GM18909 (cell line): Measurements from ENCODE around the gene POLK.
"Not testable (repeated sequence)": the region's sequence is repeated elsewhere in the genome, so short reads cannot be mapped to it uniquely, and the experiment has no call there.

ENCODE experiments used
- ATAC-seq: cut with Tn5 transposase; IDR thresholded peaks from one replicate; pipeline ENCODE4 v1.9.1; 2021; ENCODE audit warnings: mild to moderate bottlenecking; ENCODE audit not compliant: unreplicated experiment, poor library complexity

POLK gene

GRCh38 chr5:75603371-75603770 lies 91.7 kb downstream of the POLK start:
- ATAC-seq = no peak

GRCh38 chr5:75603821-75604220 lies 92.1 kb downstream of the POLK start:
- ATAC-seq = no peak

GRCh38 chr5:75607341-75607740 lies 95.7 kb downstream of the POLK start:
- ATAC-seq = not testable (repeated sequence)

GRCh38 chr5:75608870-75609269 lies 97.2 kb downstream of the POLK start:
- no peak for ATAC-seq

- ATAC-seq = no peak
These were observed 98.5 kb downstream of the POLK start for GRCh38 chr5:75610201-75610600.

GRCh38 chr5:75610859-75611310 lies 99.2 kb downstream of the POLK start:
- ATAC-seq = not testable (repeated sequence)

- no peak for ATAC-seq
These were observed 99.9 kb downstream of the POLK start, which contains the start of gene ANKDD1B for GRCh38 chr5:75611311-75612225. Gene ANKDD1B, plus strand, starts transcription at chr5:75611453. Its CDS starts 182 bp downstream, at chr5:75611635.

GRCh38 chr5:75612226-75612569 lies 100.5 kb downstream of the POLK start:
- no peak for ATAC-seq

- ATAC-seq = no peak
These were observed 101.2 kb downstream of the POLK start for GRCh38 chr5:75612901-75613300.

GRCh38 chr5:75614176-75614575 lies 102.5 kb downstream of the POLK start:
- ATAC-seq = no peak

GRCh38 chr5:75616371-75616881 lies 104.7 kb downstream of the POLK start:
- no peak for ATAC-seq

- ATAC-seq = no peak
These were observed 105.4 kb downstream of the POLK start for GRCh38 chr5:75616971-75617621.

- no peak for ATAC-seq
These were observed 106.2 kb downstream of the POLK start for GRCh38 chr5:75617736-75618352.

GRCh38 chr5:75620184-75620959 lies 108.7 kb downstream of the POLK start:
- ATAC-seq = no peak

GRCh38 chr5:75622564-75622963 lies 110.9 kb downstream of the POLK start:
- ATAC-seq = no peak

- no peak for ATAC-seq
These were observed 112.2 kb downstream of the POLK start for GRCh38 chr5:75623846-75624245.

GRCh38 chr5:75626959-75627358 lies 115.3 kb downstream of the POLK start:
- ATAC-seq = no peak

- no peak for ATAC-seq
These were observed 116.1 kb downstream of the POLK start for GRCh38 chr5:75627801-75628200.

- ATAC-seq = no peak
These were observed 119.2 kb downstream of the POLK start for GRCh38 chr5:75630875-75631274.

GRCh38 chr5:75632321-75632720 lies 120.6 kb downstream of the POLK start:
- ATAC-seq = no peak
